Measurements from ENCODE around the gene DRD2.
"Not testable (repeated sequence)": the region's sequence is repeated elsewhere in the genome, so short reads cannot be mapped to it uniquely, and the experiment has no call there.

DRD2 gene

DNA sequence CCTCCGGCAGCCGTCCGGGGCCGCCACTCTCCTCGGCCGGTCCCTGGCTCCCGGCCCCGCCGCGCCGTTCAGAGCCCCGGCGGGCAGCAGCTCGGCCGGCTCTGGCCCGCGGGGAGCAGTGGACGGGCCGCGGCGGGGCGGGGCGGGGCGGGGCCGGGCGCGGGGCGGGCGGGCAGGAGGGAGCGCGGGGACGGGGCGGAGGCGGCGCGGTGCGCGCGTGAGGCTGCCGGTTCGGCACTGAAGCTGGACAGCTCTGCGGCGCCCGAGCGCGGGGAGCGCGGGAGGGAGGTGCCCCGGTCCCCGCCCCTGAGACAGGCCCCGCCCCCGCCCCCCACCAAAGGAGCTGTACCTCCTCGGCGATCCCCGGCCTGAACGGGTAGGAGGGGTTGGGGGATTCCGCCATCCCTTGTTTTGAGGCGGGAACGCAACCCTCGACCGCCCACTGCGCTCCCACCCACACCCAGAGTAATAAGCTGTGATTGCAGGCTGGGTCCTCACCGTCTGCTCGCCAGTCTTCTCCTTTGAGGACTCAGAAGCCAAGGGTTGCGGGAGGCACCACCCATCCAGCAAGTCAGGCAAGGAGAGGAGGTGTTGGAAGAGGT, at the start of gene DRD2:
TSS of gene DRD2 (minus strand) at position 239 of the 602 bp plus-strand sequence. CDS start 50,747 bp downstream, outside the sequence.
- DNase-seq (ENCODE audit: low read depth in 2 of 2, low spot score in 1 of 2), result no peak

DNA sequence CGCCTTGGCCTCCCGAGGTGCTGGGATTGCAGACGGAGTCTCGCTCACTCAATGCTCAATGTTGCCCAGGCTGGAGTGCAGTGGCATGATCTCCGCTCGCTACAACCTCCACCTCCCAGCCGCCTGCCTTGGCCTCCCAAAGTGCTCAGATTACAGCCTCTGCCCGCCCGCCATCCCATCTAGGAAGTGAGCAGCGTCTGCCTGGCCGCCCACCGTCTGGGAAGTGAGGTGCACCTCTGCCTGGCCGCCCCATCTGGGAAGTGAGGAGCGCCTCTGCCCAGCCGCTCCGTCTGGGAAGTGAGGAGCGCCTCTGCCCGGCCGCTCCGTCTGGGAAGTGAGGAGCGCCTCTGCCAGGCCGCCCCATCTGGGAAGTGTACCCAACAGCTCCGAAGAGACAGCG, 48.7 kb upstream of the DRD2 start:
- not testable (repeated sequence) for DNase-seq (ENCODE audit: low read depth in 2 of 2, low spot score in 1 of 2)

DNA sequence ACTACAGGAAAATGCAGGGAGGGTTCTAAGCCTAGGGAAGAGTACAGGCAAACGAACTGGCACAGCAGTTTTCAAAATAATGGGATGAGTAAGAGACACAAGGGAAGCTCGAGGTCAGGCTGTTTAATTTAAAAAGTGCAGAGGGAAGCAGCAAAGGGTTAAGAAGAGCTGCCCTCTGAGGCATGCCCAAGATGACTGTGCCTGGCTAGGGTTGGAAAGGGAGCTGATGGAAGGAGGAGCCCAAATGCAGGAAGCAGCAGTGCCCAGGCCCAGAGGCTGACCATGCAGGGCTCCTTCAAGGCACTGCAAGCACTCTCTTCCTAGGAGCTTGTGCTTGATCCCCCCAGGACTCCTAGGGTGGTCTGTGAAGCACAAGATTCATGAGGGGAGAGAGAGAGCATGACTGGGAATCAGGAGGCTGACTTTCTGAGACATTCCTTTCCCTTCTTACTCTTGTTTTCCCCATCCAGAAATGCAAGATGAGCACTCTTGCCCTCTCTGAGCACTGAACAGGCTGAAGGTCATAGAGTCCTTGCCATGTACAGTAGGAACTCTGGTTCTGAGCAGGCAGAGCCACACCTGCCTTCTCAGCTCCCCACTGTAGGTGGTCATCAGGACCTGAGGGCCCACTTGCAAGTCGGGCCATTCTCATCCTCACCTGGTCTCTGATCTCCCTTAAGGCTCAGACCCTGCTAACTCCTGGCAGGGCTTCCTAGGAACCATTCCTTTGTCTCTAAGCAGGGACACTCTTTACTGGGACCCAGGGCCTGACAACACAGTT, 46.7 kb upstream of the DRD2 start:
- DNase-seq (ENCODE audit: low read depth in 2 of 2, low spot score in 1 of 2), result no peak

DNA sequence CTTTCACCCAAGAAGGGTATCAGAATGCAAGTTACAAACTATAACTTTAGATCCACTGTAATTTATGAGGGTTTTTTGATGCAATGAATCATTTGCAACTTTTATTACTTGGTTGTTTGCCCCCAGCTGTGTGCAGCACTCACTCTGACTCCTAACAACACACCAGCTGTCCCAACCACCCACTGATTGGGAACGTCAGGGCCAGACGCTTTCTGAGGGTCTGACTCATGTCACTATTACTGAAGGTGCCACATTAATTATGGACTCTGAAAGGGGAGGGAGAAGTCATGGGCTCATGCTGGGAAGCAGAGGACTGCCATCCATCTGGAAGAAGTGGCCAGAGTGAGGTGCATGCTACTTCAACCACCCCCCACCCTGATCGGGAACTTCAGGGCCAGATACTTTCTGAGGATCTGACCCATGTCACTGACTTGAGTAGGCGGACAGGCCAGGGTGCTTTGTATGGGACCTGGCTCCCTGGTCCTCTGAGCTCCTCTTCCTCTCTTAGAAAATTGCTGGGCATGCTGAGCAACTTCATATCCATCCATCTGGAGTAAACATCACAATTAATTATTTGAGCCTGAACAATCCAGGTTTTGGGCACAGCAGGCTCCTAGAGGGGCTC, 44.9 kb upstream of the DRD2 start:
- no peak for DNase-seq (ENCODE audit: low read depth in 2 of 2, low spot score in 1 of 2)

DNA sequence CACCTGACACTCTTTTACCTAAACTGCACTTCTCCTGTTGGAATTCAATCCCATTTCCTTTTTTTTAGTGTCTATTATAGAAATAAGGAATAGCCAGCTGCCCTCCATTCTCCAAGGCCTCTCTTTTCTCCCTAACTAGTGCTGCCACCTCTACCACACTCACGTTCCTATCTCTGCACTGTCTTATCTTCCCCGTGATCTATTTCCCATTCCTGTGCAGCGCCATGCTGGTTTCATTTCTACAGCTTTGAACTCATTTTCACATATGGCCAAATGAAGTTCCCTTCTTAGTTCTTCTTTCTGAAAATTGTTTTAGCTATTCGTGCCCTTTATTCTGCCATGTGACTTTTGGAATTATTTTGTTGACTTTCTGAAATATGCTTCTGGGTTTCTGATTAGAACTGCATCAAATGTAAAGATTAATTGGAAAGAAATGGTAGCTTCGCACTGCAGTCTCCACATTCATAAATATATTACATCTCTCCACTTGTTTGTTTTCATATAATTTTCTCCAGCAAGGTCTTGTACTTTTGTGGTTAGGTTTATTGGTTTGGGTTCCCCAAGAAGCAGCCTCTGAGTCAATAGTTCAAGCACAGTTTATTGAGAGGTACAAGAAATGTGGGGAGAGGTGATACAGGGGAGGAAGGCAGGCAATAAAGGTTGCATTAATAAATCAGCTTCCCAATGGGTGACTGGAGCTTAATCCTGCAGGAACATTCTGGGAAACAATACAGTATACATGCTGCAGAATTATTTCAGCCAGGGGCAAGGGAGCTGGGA, 43.7 kb upstream of the DRD2 start:
- DNase-seq (ENCODE audit: low read depth in 2 of 2, low spot score in 1 of 2), result no peak

DNA sequence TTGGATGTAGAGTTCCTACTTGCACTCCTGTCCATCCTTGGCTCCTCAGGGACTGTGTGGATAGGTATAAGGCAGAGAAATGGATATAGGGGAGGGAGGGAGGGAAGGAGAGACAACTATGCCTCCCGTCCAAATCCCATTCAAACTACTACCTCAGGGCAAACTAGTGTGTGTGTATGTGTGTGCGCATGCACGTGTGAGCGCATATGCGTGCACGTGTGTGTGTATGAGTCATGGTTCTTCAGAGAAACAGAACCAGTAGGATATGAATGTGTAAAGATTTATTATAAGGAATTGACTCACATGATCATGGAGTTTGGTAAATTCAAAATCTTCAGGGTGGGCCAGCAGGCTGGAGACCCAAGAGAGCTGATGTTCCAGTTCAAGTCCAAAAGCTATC, 42.2 kb upstream of the DRD2 start:
- no peak for DNase-seq (ENCODE audit: low read depth in 2 of 2, low spot score in 1 of 2)

DNA sequence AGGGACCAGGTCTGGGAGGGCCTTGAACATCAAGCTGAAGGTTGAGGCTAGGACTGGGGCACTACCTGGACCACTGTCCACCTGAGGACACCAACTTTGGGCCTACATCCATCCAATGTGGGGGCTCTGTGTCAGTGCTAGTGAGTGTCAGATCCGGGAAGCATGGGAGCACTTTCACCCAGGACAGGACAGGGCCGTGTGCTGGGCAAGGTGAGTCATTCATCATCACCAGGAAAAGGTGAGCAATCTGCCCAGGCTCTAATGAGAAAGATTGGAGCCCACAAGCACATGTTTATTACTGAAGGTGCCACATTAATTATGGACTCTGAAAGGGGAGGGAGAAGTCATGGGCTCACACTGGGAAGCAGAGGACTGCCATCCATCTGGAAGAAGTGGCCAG, 39.7 kb upstream of the DRD2 start:
- no peak for DNase-seq (ENCODE audit: low read depth in 2 of 2, low spot score in 1 of 2)

DNA sequence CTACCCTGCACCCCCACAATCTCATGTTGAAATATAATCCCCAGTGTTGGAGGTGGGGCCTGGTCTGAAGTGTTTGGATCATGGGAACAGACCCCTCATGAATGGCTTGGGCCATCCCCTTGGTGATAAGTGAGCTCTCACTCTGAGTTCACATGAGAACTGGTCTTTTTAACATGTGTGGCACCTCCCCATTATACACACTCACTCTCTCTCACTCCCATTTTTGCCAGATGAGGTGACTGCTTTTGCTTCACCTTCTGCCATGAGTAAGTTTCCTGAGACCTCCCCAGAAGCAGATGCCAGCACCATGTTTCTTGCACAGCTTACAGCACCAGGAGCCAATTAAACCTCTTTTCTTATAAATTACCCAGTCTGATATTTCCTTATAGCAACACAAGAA, 32.1 kb upstream of the DRD2 start:
- no peak for DNase-seq (ENCODE audit: low read depth in 2 of 2, low spot score in 1 of 2)

DNA sequence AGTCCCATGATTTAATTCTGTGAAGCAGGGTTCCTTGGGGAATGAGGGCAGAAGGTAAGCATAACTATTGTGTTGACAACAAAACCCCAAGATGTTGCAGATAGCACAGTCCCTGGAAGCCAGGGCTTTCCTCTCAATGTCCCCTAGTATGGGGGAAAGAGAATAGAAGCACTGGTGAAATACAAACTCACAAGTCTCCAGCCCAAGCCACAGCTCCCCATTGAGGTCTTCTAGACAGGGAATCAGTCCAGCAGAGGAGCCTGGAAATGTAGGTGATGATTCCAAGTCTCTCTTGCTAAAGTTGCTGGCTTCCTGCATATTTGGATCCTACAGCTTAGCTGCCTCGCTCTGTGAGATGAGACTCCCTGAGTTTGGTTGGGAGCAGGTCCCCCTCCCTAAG, 31.7 kb upstream of the DRD2 start:
- no peak for DNase-seq (ENCODE audit: low read depth in 2 of 2, low spot score in 1 of 2)

DNA sequence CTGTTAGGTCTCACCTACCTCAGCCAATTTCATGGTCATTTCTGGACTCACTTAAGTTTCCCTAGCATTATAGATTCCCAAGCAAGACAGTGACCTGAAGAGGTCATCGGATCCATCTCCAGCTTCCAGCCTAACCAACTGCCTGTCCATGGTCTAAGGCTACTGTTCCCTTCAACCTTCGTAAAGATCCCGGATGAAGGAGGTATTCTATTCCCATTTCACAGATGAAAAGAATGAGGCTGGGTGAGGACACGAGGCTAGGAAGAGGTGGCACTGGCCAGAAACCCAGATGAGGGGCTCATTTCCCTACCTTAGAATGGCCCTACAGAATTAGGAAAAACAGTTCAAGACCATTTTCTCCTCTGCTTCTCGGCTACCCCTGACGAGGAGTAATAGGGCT, 31.3 kb upstream of the DRD2 start:
- no peak for DNase-seq (ENCODE audit: low read depth in 2 of 2, low spot score in 1 of 2)

DNA sequence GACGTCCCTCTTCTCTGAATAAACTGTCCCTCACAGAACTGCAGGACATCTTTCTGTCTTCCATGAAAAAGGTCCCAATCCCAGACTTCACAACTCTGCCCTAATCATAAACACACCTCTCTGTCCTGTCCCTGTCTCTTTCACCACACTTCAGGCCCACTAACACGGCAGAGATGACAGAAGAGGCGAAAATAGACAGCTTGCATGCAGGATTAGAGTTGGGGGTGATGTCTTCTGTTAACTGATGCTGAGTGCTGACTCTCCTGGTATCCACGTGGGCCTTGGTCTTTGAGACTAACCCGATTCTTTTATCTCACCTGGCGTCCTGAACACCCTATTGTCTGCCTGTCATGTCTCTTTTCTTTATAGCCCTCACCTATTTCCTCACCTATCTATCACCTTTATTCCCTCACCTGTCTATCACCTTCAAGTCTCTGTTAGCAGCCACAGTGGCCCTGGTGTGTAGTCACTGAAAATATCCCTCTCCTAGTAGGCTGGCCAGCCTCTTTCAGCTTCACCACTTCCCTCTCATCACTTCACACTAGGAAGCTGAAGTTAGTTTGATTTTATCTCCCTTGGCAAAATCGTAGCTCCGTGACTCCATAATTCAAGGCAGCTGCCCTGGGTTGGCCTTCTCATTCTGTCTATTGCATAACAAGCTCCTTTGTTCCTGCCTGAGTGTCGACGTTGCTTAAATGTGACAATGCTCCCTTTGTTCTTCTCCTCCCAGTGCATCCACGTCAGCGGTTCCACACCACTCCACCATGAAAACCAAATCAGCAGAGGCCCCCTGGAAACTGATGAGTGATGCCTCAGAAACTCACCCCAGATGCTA, 30.6 kb upstream of the DRD2 start:
- DNase-seq (ENCODE audit: low read depth in 2 of 2, low spot score in 1 of 2), result no peak

DNA sequence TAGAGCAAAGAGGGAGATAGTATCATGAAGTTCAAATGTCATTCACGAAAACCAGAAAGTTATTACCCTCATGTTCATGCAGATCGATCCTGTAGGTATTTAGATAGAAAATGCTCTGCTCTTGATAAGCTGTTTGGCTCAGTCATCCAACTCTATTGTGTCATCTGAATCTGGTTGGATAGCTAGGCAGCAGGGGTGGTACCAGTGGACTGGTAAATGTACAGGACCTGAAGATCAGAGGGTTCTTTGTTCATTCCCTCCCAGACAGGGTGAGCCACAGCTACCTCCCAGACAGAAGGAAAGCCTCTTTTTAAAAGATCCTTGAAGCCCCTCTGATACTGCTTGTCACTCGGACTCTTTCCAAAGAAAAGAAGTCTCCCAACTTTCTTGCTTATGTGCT, 29.8 kb upstream of the DRD2 start:
- DNase-seq (ENCODE audit: low read depth in 2 of 2, low spot score in 1 of 2), result no peak

DNA sequence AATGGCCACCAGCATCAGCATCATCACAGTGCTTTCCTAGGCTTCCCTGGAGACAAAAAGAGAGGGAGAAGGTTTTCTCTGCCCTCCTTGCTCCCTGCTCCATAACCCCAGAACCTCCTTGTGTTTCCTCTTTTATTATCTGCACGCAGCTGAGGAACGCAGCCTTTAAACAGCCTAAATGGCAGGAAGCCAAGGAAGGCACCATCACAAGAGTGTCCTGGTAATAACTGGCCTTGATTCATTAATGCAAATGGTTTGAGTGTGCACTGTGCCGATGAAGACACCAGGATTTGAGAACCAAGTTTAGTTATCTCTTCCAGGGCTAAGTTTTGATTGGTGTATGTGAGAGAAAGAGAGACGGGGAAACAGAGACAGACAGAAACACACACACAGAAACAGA, 29.4 kb upstream of the DRD2 start:
- no peak for DNase-seq (ENCODE audit: low read depth in 2 of 2, low spot score in 1 of 2)

DNA sequence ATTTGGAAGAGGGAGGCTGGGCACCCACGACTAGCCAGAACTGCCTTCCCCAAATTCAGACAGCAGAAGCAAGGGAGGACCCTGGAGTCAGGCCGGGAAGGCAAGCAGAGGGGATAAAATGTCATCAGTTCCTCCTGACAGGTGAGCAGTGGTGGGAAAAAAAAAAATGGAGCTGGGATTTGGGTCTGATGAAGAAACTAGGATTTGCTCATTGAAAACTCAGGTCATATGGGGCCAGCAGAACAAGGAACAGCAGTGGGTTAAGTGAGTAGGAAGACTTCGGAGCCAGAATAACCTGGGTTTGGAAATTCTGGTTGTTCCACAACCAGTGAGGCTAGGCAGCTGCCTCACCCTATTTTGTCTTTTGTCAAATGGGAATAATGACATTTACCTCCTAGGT, 28.9 kb upstream of the DRD2 start:
- DNase-seq (ENCODE audit: low read depth in 2 of 2, low spot score in 1 of 2), result no peak

DNA sequence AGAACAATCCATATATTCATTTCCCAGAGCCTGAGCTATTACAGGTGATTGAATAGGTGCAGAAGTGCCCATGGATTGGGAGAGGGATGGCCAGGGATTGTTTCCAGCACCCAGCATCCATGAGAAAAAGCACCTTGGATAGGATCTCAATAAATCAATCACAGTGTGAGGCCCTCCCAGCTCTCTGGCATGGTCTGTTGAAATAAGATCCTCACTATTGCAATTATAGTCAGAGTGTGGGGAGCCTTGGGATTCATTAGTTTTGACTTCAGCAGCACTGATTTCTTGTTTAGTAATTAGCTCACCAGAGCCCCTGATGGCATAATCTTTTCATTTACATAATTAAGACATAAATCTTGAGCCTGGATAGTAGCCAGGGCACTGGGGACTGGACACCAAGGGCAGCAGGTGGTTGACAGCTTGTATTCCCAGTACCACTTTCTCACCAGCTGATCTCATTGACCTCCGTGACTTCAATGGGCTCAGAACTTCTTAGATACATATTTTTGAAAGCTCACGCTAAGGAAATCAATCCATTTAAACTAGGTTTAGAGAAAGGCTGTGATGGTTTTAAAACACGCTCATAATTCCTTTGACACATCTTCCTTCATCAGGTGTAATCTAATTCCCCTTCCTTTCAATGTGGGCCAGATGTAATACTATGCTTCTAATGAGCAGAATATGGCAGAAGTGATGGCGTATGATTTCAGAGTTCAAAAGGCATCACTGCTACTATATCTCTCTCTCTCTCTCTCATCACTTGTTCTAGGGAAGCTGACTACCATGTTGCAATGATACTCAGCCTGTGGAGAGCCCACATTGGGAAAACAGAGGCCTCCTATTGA, 22.1 kb upstream of the DRD2 start:
- no peak for DNase-seq (ENCODE audit: low read depth in 2 of 2, low spot score in 1 of 2)

DNA sequence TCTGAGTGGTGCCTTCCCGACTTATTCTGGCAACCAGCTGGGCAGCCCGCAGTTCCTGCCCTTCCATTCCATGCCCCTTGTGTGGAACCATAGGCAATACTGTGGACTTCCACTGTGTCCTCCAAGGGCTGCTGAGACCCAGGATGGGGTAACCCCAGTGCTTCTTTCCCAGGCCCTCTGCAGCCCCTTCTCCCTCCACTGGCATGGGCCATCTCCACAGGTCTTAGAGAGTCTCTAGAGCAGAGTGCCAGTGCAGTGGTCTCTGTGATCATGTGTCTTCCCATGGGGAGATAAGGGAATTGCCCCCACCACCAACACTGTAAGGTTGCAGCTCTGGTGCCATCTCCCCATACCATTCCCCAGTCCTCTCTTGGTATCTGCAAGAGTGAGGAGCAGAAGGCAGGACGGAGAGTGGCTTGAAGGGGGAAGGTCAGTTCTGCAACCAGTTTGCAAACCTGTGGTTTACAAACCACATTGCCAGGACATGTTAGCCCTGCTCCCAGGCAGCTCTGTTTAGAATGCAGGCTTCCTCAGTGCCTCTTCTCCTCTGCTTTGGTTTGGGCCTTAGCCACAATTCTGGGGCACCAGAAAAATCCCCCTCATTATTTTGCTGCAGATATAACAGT, 20.9 kb upstream of the DRD2 start:
- no peak for DNase-seq (ENCODE audit: low read depth in 2 of 2, low spot score in 1 of 2)

DNA sequence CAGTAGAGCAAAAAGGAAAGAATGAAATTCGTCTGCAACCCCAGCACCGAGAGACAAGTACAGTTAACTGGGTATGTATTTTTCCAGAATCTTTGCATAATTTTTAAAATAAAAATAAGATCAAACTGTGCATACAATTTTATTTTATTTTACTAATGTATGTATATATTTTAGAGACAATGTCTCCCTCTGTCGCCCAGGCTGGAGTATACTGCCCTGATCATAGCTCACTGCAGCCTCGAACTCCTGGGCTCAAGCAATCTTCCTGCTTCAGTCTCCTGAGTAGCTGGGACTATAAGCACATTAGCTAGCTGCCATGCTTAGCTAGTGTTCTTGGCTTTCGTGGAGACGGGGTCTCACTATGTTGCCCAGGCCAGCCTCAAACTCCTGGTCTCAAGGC, 18.8 kb upstream of the DRD2 start:
- no peak for DNase-seq (ENCODE audit: low read depth in 2 of 2, low spot score in 1 of 2)

DNA sequence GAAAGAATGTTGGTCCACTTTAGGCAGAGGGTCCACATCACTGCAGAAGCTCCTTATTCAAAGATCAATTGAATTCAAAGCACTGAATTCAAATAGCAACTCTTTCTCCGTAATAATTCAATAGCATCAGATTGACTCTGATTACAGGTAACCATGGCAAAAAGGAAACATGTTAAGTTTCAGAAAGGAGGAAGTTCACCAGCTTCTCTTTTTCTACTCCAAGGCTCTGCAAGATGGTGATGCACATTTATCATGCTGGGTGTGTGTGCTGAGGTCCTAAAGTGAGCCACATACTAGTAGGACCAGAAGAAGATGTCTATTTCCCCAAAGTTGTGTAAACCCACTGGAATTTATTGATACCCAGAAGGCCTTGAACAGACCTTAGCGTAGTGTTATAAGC, 18.0 kb upstream of the DRD2 start:
- no peak for DNase-seq (ENCODE audit: low read depth in 2 of 2, low spot score in 1 of 2)

DNA sequence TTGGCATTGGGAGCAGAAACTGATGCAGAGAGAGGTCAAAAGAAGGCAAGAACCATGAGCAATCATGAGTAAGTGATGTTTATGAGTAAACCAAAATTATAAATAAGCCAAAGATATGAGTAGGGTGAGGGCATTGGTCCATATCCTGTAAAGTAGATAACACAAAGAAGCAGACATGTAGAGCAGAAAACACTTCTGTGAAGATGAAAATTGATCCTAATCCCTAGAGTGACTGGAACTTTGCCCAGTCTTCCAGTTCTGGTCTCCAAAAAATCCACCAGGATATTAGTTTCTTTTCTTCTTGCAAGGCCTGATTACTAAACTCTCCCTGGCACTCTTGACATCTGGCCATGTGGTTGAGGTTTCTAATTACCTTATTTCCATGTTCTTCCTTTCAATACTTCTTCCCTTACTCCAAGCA, 13.7 kb upstream of the DRD2 start:
- DNase-seq (ENCODE audit: low read depth in 2 of 2, low spot score in 1 of 2), result no peak

DNA sequence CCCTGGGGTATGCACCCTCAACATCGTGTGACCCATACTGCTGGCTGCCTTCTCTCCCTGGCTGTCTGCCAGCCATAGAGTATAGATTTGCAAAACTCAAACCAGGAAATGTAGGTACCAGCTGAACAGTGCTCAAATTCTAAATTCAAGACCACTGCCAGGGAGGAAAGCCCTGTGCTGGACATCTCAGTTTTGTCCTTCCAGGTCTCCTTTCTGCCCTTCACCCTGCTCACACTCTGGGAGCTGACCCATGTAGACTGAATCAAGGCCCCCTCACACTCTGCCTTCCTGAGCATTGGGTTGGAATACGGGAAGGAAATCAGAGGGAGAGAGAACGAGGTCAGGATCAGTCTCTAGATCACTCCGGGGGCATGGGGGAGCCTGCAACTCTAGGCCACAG, 12.4 kb upstream of the DRD2 start:
- DNase-seq (ENCODE audit: low read depth in 2 of 2, low spot score in 1 of 2), result no peak
